HEK293 (cell line): ENCODE results near the gene CIRBP.

ENCODE experiments used
- CTCF ChIA-PET: fragments of 350-600 bp; formaldehyde crosslinking; extraction: SDS; loops from one replicate; lab custom pipeline; 2021; ENCODE audit warnings: antibody characterized with exemption; lab: Yijun Ruan, JAX
- POLR2A ChIA-PET: fragments of 300-600 bp; formaldehyde crosslinking; extraction: SDS; loops from one replicate; lab custom pipeline; 2020; ENCODE audit warnings: antibody characterized with exemption, inconsistent platforms; lab: Yijun Ruan, JAX
- H3K27ac ChIP-seq: fragments of 200-500 bp; sonication (Bioruptor generic); 2 replicates; pipeline ENCODE4 v1.5.1; 2014; ENCODE audit warnings: low read depth, low read length, control low read depth, inconsistent platforms; ENCODE audit errors: extremely low read depth
- H3K36me3 ChIP-seq, 2 experiments: fragments of 200-500 bp in 1 of 2; sonication (Bioruptor generic) in 1 of 2; 1 replicate in 1 of 2; 2 replicates in 1 of 2; pipeline ENCODE4 v1.5.1; 2014 to 2017; ENCODE audit warnings: inconsistent platforms in 2 of 2, low read length in 2 of 2; ENCODE audit not compliant: control insufficient read depth in 2 of 2, insufficient read depth in 1 of 2
- H3K4me1 ChIP-seq: fragments of 200-500 bp; sonication (Bioruptor generic); 2 replicates; pipeline ENCODE4 v1.5.1; 2014; ENCODE audit warnings: mild to moderate bottlenecking, low read length, inconsistent platforms; ENCODE audit not compliant: control insufficient read depth, insufficient read depth
- H3K4me3 ChIP-seq: 2 replicates; pipeline ENCODE4 v1.5.1; 2011; ENCODE audit warnings: low read depth, mild to moderate bottlenecking, control low read depth, low read length, moderate library complexity
- H3K9me3 ChIP-seq: fragments of 200-500 bp; sonication (Bioruptor generic); 2 replicates; pipeline ENCODE4 v1.5.1; 2014; ENCODE audit warnings: low read depth, low read length, inconsistent platforms; ENCODE audit not compliant: control insufficient read depth, insufficient read depth
- EGR2 ChIP-seq: fragments of 450-650 bp; formaldehyde crosslinking; IDR thresholded peaks from 2 replicates; pipeline ENCODE4 v1.5.1; 2016; ENCODE audit warnings: low read depth, missing biosample characterization, missing genetic modification characterization
- GFI1B ChIP-seq: fragments of 450-650 bp; formaldehyde crosslinking; IDR thresholded peaks from 2 replicates; pipeline ENCODE4 v1.5.1; 2016; ENCODE audit warnings: missing biosample characterization, missing genetic modification characterization
- GLIS1 ChIP-seq: fragments of 450-650 bp; formaldehyde crosslinking; IDR thresholded peaks from 2 replicates; pipeline ENCODE4 v1.5.1; 2016; ENCODE audit warnings: missing biosample characterization, missing genetic modification characterization
- GLIS2 ChIP-seq: fragments of 450-650 bp; formaldehyde crosslinking; IDR thresholded peaks from 2 replicates; pipeline ENCODE4 v1.5.1; 2016; ENCODE audit warnings: missing biosample characterization, missing genetic modification characterization
- KLF10 ChIP-seq: fragments of 450-650 bp; IDR thresholded peaks from 2 replicates; pipeline ENCODE4 v1.5.1; 2018; ENCODE audit warnings: missing biosample characterization, mild to moderate bottlenecking, missing genetic modification characterization
- KLF8 ChIP-seq: fragments of 450-650 bp; formaldehyde crosslinking; IDR thresholded peaks from 2 replicates; pipeline ENCODE4 v1.5.1; 2016; ENCODE audit warnings: missing biosample characterization, missing genetic modification characterization
- SALL2 ChIP-seq: fragments of 450-650 bp; formaldehyde crosslinking; IDR thresholded peaks from 2 replicates; pipeline ENCODE4 v1.5.0; 2017; ENCODE audit warnings: missing biosample characterization, mild to moderate bottlenecking, missing genetic modification characterization, borderline replicate concordance
- SP2 ChIP-seq: fragments of 450-650 bp; formaldehyde crosslinking; IDR thresholded peaks from 2 replicates; pipeline ENCODE4 v1.5.1; 2016; ENCODE audit warnings: missing biosample characterization, missing genetic modification characterization
- ZBTB8A ChIP-seq: fragments of 450-650 bp; formaldehyde crosslinking; IDR thresholded peaks from 2 replicates; pipeline ENCODE4 v1.5.1; 2016; ENCODE audit warnings: missing biosample characterization, missing genetic modification characterization
- ZFHX2 ChIP-seq: fragments of 450-650 bp; formaldehyde crosslinking; conservative IDR thresholded peaks from 2 replicates; pipeline ENCODE4 v1.5.1; 2016; ENCODE audit warnings: missing biosample characterization, missing genetic modification characterization
- ZIC2 ChIP-seq: fragments of 450-650 bp; formaldehyde crosslinking; IDR thresholded peaks from 2 replicates; pipeline ENCODE4 v1.5.1; 2016; ENCODE audit warnings: missing biosample characterization, missing genetic modification characterization
- ZNF335 ChIP-seq: fragments of 450-650 bp; formaldehyde crosslinking; conservative IDR thresholded peaks from 2 replicates; pipeline ENCODE4 v1.5.1; 2016; ENCODE audit warnings: missing biosample characterization, missing genetic modification characterization
- ZNF341 ChIP-seq: fragments of 450-650 bp; formaldehyde crosslinking; IDR thresholded peaks from 2 replicates; pipeline ENCODE4; 2016; ENCODE audit warnings: low read depth, missing biosample characterization, missing genetic modification characterization
- ZNF529 ChIP-seq: fragments of 450-650 bp; formaldehyde crosslinking; IDR thresholded peaks from 2 replicates; pipeline ENCODE4 v1.5.1; 2017; ENCODE audit warnings: missing genetic modification characterization, missing biosample characterization; ENCODE audit not compliant: insufficient replicate concordance
- ZNF585B ChIP-seq: fragments of 450-650 bp; formaldehyde crosslinking; IDR thresholded peaks from 2 replicates; pipeline ENCODE4 v1.5.1; 2016; ENCODE audit warnings: missing biosample characterization, missing genetic modification characterization
- ZNF600 ChIP-seq: fragments of 450-650 bp; formaldehyde crosslinking; IDR thresholded peaks from 2 replicates; pipeline ENCODE4 v1.5.1; 2016; ENCODE audit warnings: missing biosample characterization, missing genetic modification characterization
- ZNF623 ChIP-seq: fragments of 450-650 bp; formaldehyde crosslinking; IDR thresholded peaks from 2 replicates; pipeline ENCODE4 v1.5.1; 2016; ENCODE audit warnings: missing biosample characterization, missing genetic modification characterization
- ZNF624 ChIP-seq: fragments of 450-650 bp; formaldehyde crosslinking; IDR thresholded peaks from 2 replicates; pipeline ENCODE4 v1.5.1; 2017; ENCODE audit warnings: missing biosample characterization, missing genetic modification characterization
- TF ChIP-seq, protein P1 (sequence below): fragments of 450-650 bp; formaldehyde crosslinking; IDR thresholded peaks from 2 replicates; pipeline ENCODE4 v1.5.1; 2016; ENCODE audit warnings: missing biosample characterization, missing genetic modification characterization
- TF ChIP-seq, protein P2 (sequence below): fragments of 450-650 bp; formaldehyde crosslinking; IDR thresholded peaks from 2 replicates; pipeline ENCODE4 v1.5.1; 2016; ENCODE audit warnings: missing biosample characterization, missing genetic modification characterization
- TF ChIP-seq, protein P3 (sequence below): fragments of 450-650 bp; formaldehyde crosslinking; optimal IDR thresholded peaks from 2 replicates; pipeline ENCODE3; 2016; ENCODE audit warnings: missing biosample characterization, mild to moderate bottlenecking, missing genetic modification characterization
- TF ChIP-seq, protein P4 (sequence below): fragments of 450-650 bp; formaldehyde crosslinking; IDR thresholded peaks from 2 replicates; pipeline ENCODE4 v1.5.1; 2016; ENCODE audit warnings: missing biosample characterization, missing genetic modification characterization
- TF ChIP-seq, protein P5 (sequence below): fragments of 450-650 bp; formaldehyde crosslinking; conservative IDR thresholded peaks from 2 replicates; pipeline ENCODE4 v1.5.1; 2016; ENCODE audit warnings: low read depth, missing biosample characterization, missing genetic modification characterization

The CIRBP gene

DNA sequence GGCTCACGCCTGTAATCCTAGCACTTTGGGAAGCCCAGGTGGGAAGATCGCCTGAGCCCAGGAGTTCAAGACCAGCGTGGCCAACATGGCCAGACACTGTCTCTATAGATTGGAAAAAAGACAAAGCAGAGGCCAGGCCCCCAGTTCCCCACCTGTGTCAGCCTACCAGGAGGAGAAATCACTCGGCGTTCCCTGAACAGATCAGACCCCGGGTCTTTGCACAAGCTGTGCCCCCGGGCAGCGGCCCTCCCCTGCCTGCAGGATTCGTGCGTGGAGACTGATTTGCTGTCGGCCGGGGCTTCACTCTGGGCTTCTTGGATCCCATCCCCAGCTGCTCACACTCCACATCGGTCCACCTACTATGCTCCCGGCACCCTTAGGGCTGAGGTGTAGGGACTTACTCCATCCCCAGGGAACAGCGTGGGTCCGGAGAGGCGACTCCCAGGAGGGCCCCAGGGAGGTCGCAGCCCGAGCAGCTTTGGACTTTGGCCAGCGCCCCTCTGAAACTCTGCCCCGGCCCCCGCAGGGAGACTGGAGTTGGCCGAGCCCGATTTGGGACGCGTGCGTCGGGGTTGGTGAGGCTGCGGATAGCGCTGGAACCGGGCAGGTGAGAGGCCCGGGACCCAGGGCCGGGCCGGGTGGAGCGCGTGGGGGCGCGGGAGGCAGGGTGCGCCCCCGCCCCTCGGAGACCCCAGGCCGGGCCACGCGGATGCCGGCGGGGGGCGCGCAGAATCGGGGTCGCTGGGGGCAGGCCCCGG, 16.0 kb downstream of the CIRBP start:
- ChIA-PET POLR2A (interaction anchor here (0.8 to 3.3 kb wide), 3 partner anchors 16 to 97 kb away, joined by 3 to 25 read pairs (median 5); partner anchors contain the start of gene CIRBP), CTCF (interaction anchor here (0.6 to 1.7 kb wide), 5 partner anchors 19 to 152 kb away, joined by 3 to 7 read pairs (median 5); no protein-coding TSS in a partner anchor)
- no peak overlapping the region for H3K27ac ChIP-seq

More for the DNA sequence above, 16.0 kb downstream of the CIRBP start:
- TF ChIP-seq, protein P1, sequence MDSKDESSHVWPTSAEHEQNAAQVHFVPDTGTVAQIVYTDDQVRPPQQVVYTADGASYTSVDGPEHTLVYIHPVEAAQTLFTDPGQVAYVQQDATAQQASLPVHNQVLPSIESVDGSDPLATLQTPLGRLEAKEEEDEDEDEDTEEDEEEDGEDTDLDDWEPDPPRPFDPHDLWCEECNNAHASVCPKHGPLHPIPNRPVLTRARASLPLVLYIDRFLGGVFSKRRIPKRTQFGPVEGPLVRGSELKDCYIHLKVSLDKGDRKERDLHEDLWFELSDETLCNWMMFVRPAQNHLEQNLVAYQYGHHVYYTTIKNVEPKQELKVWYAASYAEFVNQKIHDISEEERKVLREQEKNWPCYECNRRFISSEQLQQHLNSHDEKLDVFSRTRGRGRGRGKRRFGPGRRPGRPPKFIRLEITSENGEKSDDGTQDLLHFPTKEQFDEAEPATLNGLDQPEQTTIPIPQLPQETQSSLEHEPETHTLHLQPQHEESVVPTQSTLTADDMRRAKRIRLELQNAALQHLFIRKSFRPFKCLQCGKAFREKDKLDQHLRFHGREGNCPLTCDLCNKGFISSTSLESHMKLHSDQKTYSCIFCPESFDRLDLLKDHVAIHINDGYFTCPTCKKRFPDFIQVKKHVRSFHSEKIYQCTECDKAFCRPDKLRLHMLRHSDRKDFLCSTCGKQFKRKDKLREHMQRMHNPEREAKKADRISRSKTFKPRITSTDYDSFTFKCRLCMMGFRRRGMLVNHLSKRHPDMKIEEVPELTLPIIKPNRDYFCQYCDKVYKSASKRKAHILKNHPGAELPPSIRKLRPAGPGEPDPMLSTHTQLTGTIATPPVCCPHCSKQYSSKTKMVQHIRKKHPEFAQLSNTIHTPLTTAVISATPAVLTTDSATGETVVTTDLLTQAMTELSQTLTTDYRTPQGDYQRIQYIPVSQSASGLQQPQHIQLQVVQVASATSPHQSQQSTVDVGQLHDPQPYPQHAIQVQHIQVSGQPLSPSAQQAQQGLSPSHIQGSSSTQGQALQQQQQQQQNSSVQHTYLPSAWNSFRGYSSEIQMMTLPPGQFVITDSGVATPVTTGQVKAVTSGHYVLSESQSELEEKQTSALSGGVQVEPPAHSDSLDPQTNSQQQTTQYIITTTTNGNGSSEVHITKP (tag by site-specific recombination): peak; percentile 76
- TF ChIP-seq ZNF600 (tag by site-specific recombination) (peak; percentile 5; the same call in 1 of the 2 replicates), GLIS1 (tag by site-specific recombination) (peak; percentile 84), ZNF585B (tag by site-specific recombination) (no peak), ZNF529 (tag by site-specific recombination) (no peak), ZIC2 (tag by site-specific recombination) (peak; percentile 44), KLF8 (peak; percentile 50; the same call in 1 of the 2 replicates), ZBTB8A (tag by site-specific recombination) (0 out of 2 replicates have a peak, but pooled peaks have one; percentile 41), ZFHX2 (tag by site-specific recombination) (0 out of 2 replicates have a peak, but pooled peaks have one; percentile 7), SP2 (0 out of 2 replicates have a peak, but pooled peaks have one; percentile 5), EGR2 (no peak), KLF10 (tag by site-specific recombination) (no peak), SALL2 (tag by site-specific recombination) (no peak), GFI1B (tag by site-specific recombination) (no peak), ZNF341 (tag by site-specific recombination) (peak; percentile 50), ZNF335 (tag by site-specific recombination) (peak; percentile 76), ZNF623 (tag by site-specific recombination) (peak; percentile 83), GLIS2 (tag by site-specific recombination) (peak; percentile 75), ZNF624 (tag by site-specific recombination) (no peak)
- TF ChIP-seq, protein P2, sequence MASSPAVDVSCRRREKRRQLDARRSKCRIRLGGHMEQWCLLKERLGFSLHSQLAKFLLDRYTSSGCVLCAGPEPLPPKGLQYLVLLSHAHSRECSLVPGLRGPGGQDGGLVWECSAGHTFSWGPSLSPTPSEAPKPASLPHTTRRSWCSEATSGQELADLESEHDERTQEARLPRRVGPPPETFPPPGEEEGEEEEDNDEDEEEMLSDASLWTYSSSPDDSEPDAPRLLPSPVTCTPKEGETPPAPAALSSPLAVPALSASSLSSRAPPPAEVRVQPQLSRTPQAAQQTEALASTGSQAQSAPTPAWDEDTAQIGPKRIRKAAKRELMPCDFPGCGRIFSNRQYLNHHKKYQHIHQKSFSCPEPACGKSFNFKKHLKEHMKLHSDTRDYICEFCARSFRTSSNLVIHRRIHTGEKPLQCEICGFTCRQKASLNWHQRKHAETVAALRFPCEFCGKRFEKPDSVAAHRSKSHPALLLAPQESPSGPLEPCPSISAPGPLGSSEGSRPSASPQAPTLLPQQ (tag by site-specific recombination): no peak
- TF ChIP-seq, protein P3, sequence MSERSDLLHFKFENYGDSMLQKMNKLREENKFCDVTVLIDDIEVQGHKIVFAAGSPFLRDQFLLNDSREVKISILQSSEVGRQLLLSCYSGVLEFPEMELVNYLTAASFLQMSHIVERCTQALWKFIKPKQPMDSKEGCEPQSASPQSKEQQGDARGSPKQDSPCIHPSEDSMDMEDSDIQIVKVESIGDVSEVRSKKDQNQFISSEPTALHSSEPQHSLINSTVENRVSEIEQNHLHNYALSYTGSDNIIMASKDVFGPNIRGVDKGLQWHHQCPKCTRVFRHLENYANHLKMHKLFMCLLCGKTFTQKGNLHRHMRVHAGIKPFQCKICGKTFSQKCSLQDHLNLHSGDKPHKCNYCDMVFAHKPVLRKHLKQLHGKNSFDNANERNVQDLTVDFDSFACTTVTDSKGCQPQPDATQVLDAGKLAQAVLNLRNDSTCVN: peak; percentile 20
- TF ChIP-seq, protein P4, sequence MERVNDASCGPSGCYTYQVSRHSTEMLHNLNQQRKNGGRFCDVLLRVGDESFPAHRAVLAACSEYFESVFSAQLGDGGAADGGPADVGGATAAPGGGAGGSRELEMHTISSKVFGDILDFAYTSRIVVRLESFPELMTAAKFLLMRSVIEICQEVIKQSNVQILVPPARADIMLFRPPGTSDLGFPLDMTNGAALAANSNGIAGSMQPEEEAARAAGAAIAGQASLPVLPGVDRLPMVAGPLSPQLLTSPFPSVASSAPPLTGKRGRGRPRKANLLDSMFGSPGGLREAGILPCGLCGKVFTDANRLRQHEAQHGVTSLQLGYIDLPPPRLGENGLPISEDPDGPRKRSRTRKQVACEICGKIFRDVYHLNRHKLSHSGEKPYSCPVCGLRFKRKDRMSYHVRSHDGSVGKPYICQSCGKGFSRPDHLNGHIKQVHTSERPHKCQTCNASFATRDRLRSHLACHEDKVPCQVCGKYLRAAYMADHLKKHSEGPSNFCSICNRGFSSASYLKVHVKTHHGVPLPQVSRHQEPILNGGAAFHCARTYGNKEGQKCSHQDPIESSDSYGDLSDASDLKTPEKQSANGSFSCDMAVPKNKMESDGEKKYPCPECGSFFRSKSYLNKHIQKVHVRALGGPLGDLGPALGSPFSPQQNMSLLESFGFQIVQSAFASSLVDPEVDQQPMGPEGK: peak; percentile 47; the same call in 1 of the 2 replicates
- TF ChIP-seq, protein P5, sequence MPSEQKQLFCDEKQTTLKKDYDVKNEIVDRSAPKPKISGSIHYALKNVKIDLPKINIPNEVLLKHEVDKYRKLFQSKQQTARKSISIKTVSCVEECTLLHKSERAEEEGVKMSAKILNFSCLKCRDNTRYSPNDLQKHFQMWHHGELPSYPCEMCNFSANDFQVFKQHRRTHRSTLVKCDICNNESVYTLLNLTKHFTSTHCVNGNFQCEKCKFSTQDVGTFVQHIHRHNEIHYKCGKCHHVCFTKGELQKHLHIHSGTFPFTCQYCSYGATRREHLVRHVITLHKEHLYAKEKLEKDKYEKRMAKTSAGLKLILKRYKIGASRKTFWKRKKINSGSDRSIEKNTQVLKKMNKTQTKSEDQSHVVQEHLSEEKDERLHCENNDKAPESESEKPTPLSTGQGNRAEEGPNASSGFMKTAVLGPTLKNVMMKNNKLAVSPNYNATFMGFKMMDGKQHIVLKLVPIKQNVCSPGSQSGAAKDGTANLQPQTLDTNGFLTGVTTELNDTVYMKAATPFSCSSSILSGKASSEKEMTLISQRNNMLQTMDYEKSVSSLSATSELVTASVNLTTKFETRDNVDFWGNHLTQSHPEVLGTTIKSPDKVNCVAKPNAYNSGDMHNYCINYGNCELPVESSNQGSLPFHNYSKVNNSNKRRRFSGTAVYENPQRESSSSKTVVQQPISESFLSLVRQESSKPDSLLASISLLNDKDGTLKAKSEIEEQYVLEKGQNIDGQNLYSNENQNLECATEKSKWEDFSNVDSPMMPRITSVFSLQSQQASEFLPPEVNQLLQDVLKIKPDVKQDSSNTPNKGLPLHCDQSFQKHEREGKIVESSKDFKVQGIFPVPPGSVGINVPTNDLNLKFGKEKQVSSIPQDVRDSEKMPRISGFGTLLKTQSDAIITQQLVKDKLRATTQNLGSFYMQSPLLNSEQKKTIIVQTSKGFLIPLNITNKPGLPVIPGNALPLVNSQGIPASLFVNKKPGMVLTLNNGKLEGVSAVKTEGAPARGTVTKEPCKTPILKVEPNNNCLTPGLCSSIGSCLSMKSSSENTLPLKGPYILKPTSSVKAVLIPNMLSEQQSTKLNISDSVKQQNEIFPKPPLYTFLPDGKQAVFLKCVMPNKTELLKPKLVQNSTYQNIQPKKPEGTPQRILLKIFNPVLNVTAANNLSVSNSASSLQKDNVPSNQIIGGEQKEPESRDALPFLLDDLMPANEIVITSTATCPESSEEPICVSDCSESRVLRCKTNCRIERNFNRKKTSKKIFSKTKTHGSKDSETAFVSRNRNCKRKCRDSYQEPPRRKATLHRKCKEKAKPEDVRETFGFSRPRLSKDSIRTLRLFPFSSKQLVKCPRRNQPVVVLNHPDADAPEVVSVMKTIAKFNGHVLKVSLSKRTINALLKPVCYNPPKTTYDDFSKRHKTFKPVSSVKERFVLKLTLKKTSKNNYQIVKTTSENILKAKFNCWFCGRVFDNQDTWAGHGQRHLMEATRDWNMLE (tag by site-specific recombination): no peak
- peaks cover 0 to 3% of the 10 kb centered on the region in 2 experiments; a peak in 1 of 3 replicates for H3K36me3 ChIP-seq
- H3K4me1 ChIP-seq: peaks cover 5% of the 10 kb centered on the region
- no peaks in the 10 kb centered on the region for H3K9me3 ChIP-seq
- no peak overlapping the region for H3K4me3 ChIP-seq
